Spleen (tissue), 11 donors: ENCODE results near the gene AQP4. TPM values are rescaled to one million over a fixed set of nuclear protein-coding genes. Genes with fewer than 3 reads are reported as not detected.

Experiments
- DNase-seq: peaks from one replicate; pipeline ENCODE4 v3.0.0-alpha.2; 2020
- H3K27ac ChIP-seq, 8 donors: fragments of 200-600 bp; sonication (generic) in 7 of 8; 1 replicate in 4 of 8; 2 replicates in 4 of 8; pipeline versions ENCODE4 v1.5.0 to v1.8.0; 2016 to 2021; ENCODE audit warnings: inconsistent platforms in 4 of 8, mild to moderate bottlenecking in 4 of 8, moderate library complexity in 1 of 8
- H3K27me3 ChIP-seq, 7 donors: fragments of 200-600 bp; sonication (generic) in 6 of 7; replicated peaks in 1 of 7; 1 replicate in 4 of 7; 2 replicates in 3 of 7; pipeline versions ENCODE4 v1.5.0 to v1.8.0; 2016 to 2021; ENCODE audit warnings: inconsistent platforms in 3 of 7, mild to moderate bottlenecking in 1 of 7
- H3K36me3 ChIP-seq, 6 donors: fragments of 200-600 bp; sonication (generic) in 5 of 6; 1 replicate in 4 of 6; 2 replicates in 2 of 6; pipeline versions ENCODE4 v1.5.0 to v1.8.0; 2016 to 2021; ENCODE audit warnings: inconsistent platforms in 2 of 6
- H3K4me1 ChIP-seq, 6 donors: fragments of 200-600 bp; sonication (generic) in 5 of 6; 1 replicate in 3 of 6; 2 replicates in 3 of 6; pipeline versions ENCODE4 v1.5.0 to v1.8.0; 2016 to 2021; ENCODE audit warnings: inconsistent platforms in 3 of 6
- H3K4me3 ChIP-seq, 8 donors: fragments of 200-600 bp; sonication (generic) in 7 of 8; 1 replicate in 4 of 8; 2 replicates in 4 of 8; pipeline versions ENCODE4 v1.5.0 to v1.8.0; 2016 to 2021; ENCODE audit warnings: inconsistent platforms in 4 of 8, mild to moderate bottlenecking in 4 of 8, moderate library complexity in 2 of 8
- H3K9me3 ChIP-seq, 8 donors: fragments of 200-600 bp; sonication (generic) in 7 of 8; 1 replicate in 4 of 8; 2 replicates in 4 of 8; pipeline versions ENCODE4 v1.5.0 to v1.8.0; 2016 to 2021; ENCODE audit warnings: inconsistent platforms in 4 of 8
- POLR2A ChIP-seq, 3 donors: fragments of 450-650 bp; IDR thresholded peaks; one replicate each; pipeline ENCODE4 v1.5.1; 2017; ENCODE audit warnings: antibody characterized with exemption in 3 of 3, mild to moderate bottlenecking in 1 of 3
- POLR2AphosphoS5 ChIP-seq, 3 donors: sonication (generic); formaldehyde crosslinking; IDR thresholded peaks; one replicate each; pipeline ENCODE4 v1.5.1; 2017; ENCODE audit warnings: antibody characterized with exemption in 3 of 3
- WGBS, 5 donors: extraction: QIAGEN DNeasy Blood & Tissue Kit in 3 of 5; methylation state at CpG; one replicate each; pipeline versions ENCODE4 v1.1.5 to v1.1.7; 2013 to 2018; 5-methylcytosine and 5-hydroxymethylcytosine counted together
- intact Hi-C: fragments of 100-400 bp; cut with DNase I; formaldehyde crosslinking; loops from one replicate; pipeline ENCODE4 v1.15.0; 2023; ENCODE audit warnings: low total_unique reads
- polyA plus RNA-seq, 3 donors: library from polyadenylated mRNA; stranded (reverse); fragments of 200-250 nt; gene quantifications; one replicate each; pipeline ENCODE4 v1.2.1, GENCODE V29; 2013
- total RNA-seq, 7 donors: library from RNA; depleted of rRNA in 3 of 7; stranded (reverse); fragments of >200 nt in 3 of 7; fragmentation: NEBNext Ultra II Directional in 4 of 7; extraction: Animal tissue kit (Norgen Biotek cat#: 25700) in 4 of 7; gene quantifications; one replicate each; pipeline versions ENCODE4 v1.1.0 to v1.2.1, GENCODE V29; 2016 to 2021
- TF ChIP-seq, protein P1 (sequence below), 11 experiments: fragments of 200-600 bp in 7 of 11; fragments of 450-650 bp in 4 of 11; sonication (generic) in 4 of 11; IDR thresholded peaks in 8 of 11; conservative IDR thresholded peaks in 3 of 11; 1 replicate in 7 of 11; 2 replicates in 4 of 11; pipeline versions ENCODE4 v1.4.0 to v1.8.0; 2016 to 2021; ENCODE audit warnings: antibody characterized with exemption in 11 of 11, inconsistent platforms in 4 of 11, mild to moderate bottlenecking in 1 of 11
- donor health status: healthy with polysubstance abuse.
- donor health status: DM: no; HTN: no; CAD: no; lungs with moderate emphysema.
- donor health status: DM: no; HTN: no; CAD: no.
- donor health status: Bipolar disorder and iron deficiency.
- donor health status: healthy.
- donor health status: DM: no; HTN: no; CAD: no.
- donor health status: DM: yes; HTN: yes; CAD: no.

The AQP4 gene
- total and polyA plus RNA-seq, 10 donors: 0.15 to 3.0 (median 0.78) TPM

DNA sequence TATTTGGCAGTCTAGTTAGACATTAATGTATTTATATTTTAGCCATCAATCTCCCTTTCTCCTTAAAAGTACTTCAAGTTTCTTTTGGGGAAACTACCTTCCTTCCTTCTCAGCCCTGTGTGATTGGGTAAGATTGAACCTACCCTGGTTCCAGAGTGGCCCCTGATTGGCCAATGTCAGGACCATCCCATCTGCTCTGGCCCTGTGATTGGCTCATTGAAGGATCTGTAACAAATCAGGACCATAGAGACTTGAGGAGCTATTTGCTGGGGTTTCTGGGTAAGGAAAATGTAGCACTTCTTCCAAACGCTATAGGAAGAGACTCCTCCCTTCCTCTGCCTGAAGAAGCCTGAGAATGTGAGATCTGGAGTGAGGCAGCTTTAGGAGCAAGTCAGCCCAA, 59.3 kb downstream of the AQP4 start:
- Histone ChIP-seq H3K27ac (no peak overlapping the region), H3K36me3 (no peaks in the 10 kb centered on the region), H3K4me3 (no peak overlapping the region), H3K9me3 (no peaks in the 10 kb centered on the region), H3K27me3 (no peaks in the 10 kb centered on the region), H3K4me1 (no peaks in the 10 kb centered on the region)
- DNase-seq: no peak
- TF ChIP-seq POLR2AphosphoS5 (IDR thresholded peaks at IDR 0.05) (no peak), POLR2A (IDR thresholded peaks at IDR 0.05) (no peak)
- TF ChIP-seq, protein P1, sequence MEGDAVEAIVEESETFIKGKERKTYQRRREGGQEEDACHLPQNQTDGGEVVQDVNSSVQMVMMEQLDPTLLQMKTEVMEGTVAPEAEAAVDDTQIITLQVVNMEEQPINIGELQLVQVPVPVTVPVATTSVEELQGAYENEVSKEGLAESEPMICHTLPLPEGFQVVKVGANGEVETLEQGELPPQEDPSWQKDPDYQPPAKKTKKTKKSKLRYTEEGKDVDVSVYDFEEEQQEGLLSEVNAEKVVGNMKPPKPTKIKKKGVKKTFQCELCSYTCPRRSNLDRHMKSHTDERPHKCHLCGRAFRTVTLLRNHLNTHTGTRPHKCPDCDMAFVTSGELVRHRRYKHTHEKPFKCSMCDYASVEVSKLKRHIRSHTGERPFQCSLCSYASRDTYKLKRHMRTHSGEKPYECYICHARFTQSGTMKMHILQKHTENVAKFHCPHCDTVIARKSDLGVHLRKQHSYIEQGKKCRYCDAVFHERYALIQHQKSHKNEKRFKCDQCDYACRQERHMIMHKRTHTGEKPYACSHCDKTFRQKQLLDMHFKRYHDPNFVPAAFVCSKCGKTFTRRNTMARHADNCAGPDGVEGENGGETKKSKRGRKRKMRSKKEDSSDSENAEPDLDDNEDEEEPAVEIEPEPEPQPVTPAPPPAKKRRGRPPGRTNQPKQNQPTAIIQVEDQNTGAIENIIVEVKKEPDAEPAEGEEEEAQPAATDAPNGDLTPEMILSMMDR (IDR thresholded peaks at IDR 0.05 in 8 of 11, conservative IDR thresholded peaks at IDR 0.05 in 3 of 11): no peak
- 38 to 79% (median 67%) methylated on average over 1 of the region's 1 CpG for WGBS, 5 donors
- intact Hi-C loops: no loop called here

DNA sequence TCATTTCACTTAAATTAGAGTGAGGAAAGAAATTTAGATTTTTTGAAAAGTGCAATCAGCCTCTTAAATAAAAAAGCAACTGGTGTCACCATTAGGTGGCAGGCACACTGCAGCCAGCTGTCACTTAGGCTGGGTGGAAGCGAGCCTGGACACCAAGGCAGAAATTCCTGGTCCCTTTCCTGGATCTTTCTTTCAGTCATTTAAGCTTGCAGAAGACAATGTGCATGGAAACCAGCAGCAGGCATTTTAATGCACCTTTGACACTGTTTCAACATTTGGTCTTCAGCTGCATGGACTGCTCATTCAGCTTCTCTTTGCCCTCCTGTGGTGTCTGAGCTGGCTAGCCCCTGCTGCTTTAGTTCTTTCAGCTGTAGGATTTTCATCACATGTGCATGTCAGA, 61.0 kb downstream of the AQP4 start:
- Histone ChIP-seq H3K4me1 (no peaks in the 10 kb centered on the region), H3K4me3 (no peak overlapping the region), H3K27ac (no peak overlapping the region), H3K9me3 (peaks cover 0 to 10% (median 4%) of the 10 kb centered on the region in 8 donors), H3K36me3 (no peaks in the 10 kb centered on the region), H3K27me3 (no peaks in the 10 kb centered on the region)
- no peak for TF ChIP-seq POLR2AphosphoS5 (IDR thresholded peaks at IDR 0.05)
- TF ChIP-seq, protein P1 (IDR thresholded peaks at IDR 0.05 in 8 of 11, conservative IDR thresholded peaks at IDR 0.05 in 3 of 11): peak in 1 of 11 experiments; percentile 10
- intact Hi-C loops: no loop called here
- WGBS, 5 donors: 12 to 44% (median 42%) methylated on average over 1 of the region's 1 CpG
- no peak for DNase-seq

DNA sequence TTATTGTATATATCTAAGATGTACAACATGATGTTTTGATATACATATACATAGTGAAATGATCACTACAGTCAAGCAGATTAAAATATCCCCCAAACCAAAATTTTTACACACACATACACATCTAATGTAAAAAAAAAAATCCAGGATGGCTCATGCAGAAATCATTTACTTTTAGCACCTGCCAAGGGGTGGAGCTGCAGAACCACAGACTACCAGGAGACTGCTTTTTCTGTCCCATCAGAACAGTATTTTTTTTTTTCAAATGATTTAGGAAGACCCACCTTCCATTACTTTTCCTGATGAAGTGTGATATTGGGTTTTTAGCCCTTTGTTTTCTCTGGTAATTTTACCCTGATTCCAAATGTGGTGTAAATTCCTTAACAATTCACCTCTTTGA, 61.9 kb downstream of the AQP4 start:
- Histone ChIP-seq H3K27ac (no peak overlapping the region), H3K9me3 (peaks cover 0 to 17% (median 13%) of the 10 kb centered on the region in 8 donors), H3K4me1 (no peaks in the 10 kb centered on the region), H3K4me3 (no peak overlapping the region), H3K36me3 (no peaks in the 10 kb centered on the region), H3K27me3 (no peaks in the 10 kb centered on the region)
- DNase-seq: no peak
- TF ChIP-seq, protein P1 (IDR thresholded peaks at IDR 0.05 in 8 of 11, conservative IDR thresholded peaks at IDR 0.05 in 3 of 11): no peak
- intact Hi-C loops: no loop called here

DNA sequence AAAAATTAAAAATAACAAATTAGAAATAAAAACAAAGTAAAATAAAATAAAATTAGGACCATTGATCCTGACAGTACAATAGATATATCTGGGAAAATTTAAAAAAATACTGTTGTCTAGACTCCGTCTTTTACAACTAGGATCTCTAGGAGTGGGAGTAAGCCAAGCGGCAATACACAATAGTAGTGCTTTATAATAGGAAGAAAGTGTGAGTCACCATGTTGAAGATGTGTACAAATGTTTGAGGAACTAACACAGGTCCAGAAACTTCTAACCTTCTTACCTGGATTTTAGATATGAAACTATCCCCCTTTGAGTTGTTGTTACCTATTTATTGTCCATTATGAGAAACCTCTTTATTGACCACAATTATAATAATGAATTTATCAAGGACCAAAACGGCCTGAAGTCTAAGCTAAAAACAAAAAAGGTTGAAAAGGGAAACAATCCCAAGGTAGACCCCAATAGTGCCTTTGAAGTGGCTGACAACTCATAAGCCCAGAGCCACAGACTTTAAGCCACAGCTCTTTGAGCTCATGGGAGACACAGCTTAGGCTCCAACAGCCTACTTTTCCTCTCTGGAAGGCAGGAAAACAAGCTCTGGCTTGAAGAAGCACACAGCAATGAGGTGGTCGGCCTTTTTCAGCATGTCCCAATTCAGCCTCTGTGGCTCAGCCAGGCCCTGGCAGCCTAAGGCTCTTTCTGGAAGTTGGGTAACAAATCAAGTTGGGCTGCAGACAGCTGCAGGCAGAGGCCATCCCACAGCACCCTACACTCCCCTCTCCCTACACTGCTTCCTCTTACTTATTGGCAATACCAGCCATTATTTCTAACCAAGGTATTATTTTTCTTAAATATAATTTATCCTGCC, 62.9 kb downstream of the AQP4 start:
- 57 to 66% (median 64%) methylated on average over 4 of the region's 4 CpGs for WGBS, 5 donors
- DNase-seq: no peak
- Histone ChIP-seq H3K9me3 (peaks cover 0 to 21% (median 15%) of the 10 kb centered on the region in 8 donors), H3K27me3 (no peaks in the 10 kb centered on the region), H3K4me1 (no peaks in the 10 kb centered on the region), H3K27ac (no peak overlapping the region), H3K36me3 (no peaks in the 10 kb centered on the region), H3K4me3 (no peak overlapping the region)
- TF ChIP-seq POLR2AphosphoS5 (IDR thresholded peaks at IDR 0.05): no peak
- TF ChIP-seq, protein P1 (IDR thresholded peaks at IDR 0.05 in 8 of 11, conservative IDR thresholded peaks at IDR 0.05 in 3 of 11): no peak
- no peak for TF ChIP-seq POLR2A (IDR thresholded peaks at IDR 0.05)
- intact Hi-C loops: no loop called here
